Right atrium auricular region (tissue), 2 donors: Measurements from ENCODE around the gene GAL3ST2. TPM values are rescaled to one million over a fixed set of nuclear protein-coding genes. Genes with fewer than 3 reads are reported as not detected.
A peak's percentile ranks its signal among the peaks of the same experiment; 100 is the strongest.

Experiments used
- DNase-seq: peaks from one replicate; pipeline ENCODE4 v3.0.0-alpha.2; 2019; ENCODE audit warnings: low spot score
- H3K27ac ChIP-seq, 2 donors: fragments of 200-600 bp; sonication (generic); 1 replicate in 1 of 2; 2 replicates in 1 of 2; pipeline ENCODE4 v1.5.1; 2016 to 2019
- H3K27me3 ChIP-seq, 2 donors: fragments of 200-600 bp; sonication (generic); one replicate each; pipeline versions ENCODE4 v1.5.1 to v1.6.0; 2017 to 2019
- H3K36me3 ChIP-seq: fragments of 200-600 bp; sonication (generic); one replicate; pipeline ENCODE4 v1.5.1; 2016
- H3K4me1 ChIP-seq, 2 donors: fragments of 200-600 bp; sonication (generic); one replicate each; pipeline versions ENCODE4 v1.5.1 to v1.6.0; 2017 to 2019
- H3K4me3 ChIP-seq, 2 donors: fragments of 200-600 bp; sonication (generic); 1 replicate in 1 of 2; 2 replicates in 1 of 2; pipeline ENCODE4 v1.5.1; 2017 to 2019; ENCODE audit warnings: mild to moderate bottlenecking in 1 of 2, moderate library complexity in 1 of 2
- H3K9me3 ChIP-seq, 2 donors: fragments of 200-600 bp; sonication (generic); one replicate each; pipeline ENCODE4 v1.5.1; 2019
- CTCF ChIP-seq, 2 donors: fragments of 200-600 bp; sonication (generic); IDR thresholded peaks; one replicate each; pipeline ENCODE4 v1.5.1; 2019; ENCODE audit warnings: antibody characterized with exemption in 2 of 2
- total RNA-seq, 2 donors: library from RNA; depleted of rRNA; stranded (reverse); fragments of >200 nt; gene quantifications; one replicate each; pipeline ENCODE4 v1.1.0, GENCODE V29; 2016

GAL3ST2 gene
- 1 to 10 TPM in 1 of 2 donors, under 1 TPM in 1; 0.56 to 1.1 TPM for total RNA-seq

- no peaks in the 10 kb centered on the region for H3K36me3 ChIP-seq
- H3K9me3 ChIP-seq: no peaks in the 10 kb centered on the region
- no peak for TF ChIP-seq CTCF (IDR thresholded peaks at IDR 0.05)
- H3K27me3 ChIP-seq: no peaks in the 10 kb centered on the region
- H3K27ac ChIP-seq: no peak within 1 kb of the TSS
- no peak for DNase-seq
- no peaks in the 10 kb centered on the region for H3K4me1 ChIP-seq
- H3K4me3 ChIP-seq: no peak within 1 kb of the TSS
Observed at GRCh38 chr2:241776336-241777169, at the start of gene GAL3ST2. GAL3ST2 (plus strand) TSS chr2:241776822; CDS start chr2:241776956, 134 bp downstream.

GRCh38 chr2:241728000-241728399 lies 48.6 kb upstream of the GAL3ST2 start:
- Histone ChIP-seq H3K27ac (peak overlapping the region; percentile 65 to 71), H3K9me3 (no peaks in the 10 kb centered on the region), H3K27me3 (no peaks in the 10 kb centered on the region), H3K4me1 (peaks cover 0 to 9% of the 10 kb centered on the region in 2 donors), H3K4me3 (no peak overlapping the region), H3K36me3 (peaks cover 7% of the 10 kb centered on the region)
- TF ChIP-seq CTCF (IDR thresholded peaks at IDR 0.05): no peak
- peak; percentile 59 for DNase-seq

- Histone ChIP-seq H3K27me3 (no peaks in the 10 kb centered on the region), H3K4me1 (peaks cover 0 to 9% of the 10 kb centered on the region in 2 donors), H3K27ac (peak overlapping the region; percentile 65 to 71), H3K36me3 (peaks cover under 1% of the 10 kb centered on the region), H3K9me3 (no peaks in the 10 kb centered on the region), H3K4me3 (no peak overlapping the region)
- peak; percentile 81 for DNase-seq
- no peak for TF ChIP-seq CTCF (IDR thresholded peaks at IDR 0.05)
Observed at GRCh38 chr2:241728627-241729026, 48.0 kb upstream of the GAL3ST2 start.

GRCh38 chr2:241729868-241730267 lies 46.8 kb upstream of the GAL3ST2 start:
- H3K36me3 ChIP-seq: no peaks in the 10 kb centered on the region
- TF ChIP-seq CTCF (IDR thresholded peaks at IDR 0.05): no peak
- peaks cover 0 to 14% of the 10 kb centered on the region in 2 donors for H3K4me1 ChIP-seq
- no peaks in the 10 kb centered on the region for H3K9me3 ChIP-seq
- H3K4me3 ChIP-seq: no peak overlapping the region
- no peak overlapping the region for H3K27ac ChIP-seq
- DNase-seq: no peak
- no peaks in the 10 kb centered on the region for H3K27me3 ChIP-seq

- Histone ChIP-seq H3K27me3 (no peaks in the 10 kb centered on the region), H3K9me3 (no peaks in the 10 kb centered on the region), H3K4me3 (no peak overlapping the region), H3K36me3 (no peaks in the 10 kb centered on the region), H3K27ac (no peak overlapping the region), H3K4me1 (peaks cover 0 to 19% of the 10 kb centered on the region in 2 donors)
- no peak for TF ChIP-seq CTCF (IDR thresholded peaks at IDR 0.05)
- no peak for DNase-seq
Observed at GRCh38 chr2:241730671-241731293, 45.8 kb upstream of the GAL3ST2 start.
